HG02588 (cell line): ENCODE data around the gene PTGES2.

Experiments
- ATAC-seq: cut with Tn5 transposase; IDR thresholded peaks from one replicate; pipeline ENCODE4 v1.9.1; 2021; ENCODE audit warnings: mild to moderate bottlenecking, moderate library complexity; ENCODE audit not compliant: unreplicated experiment

Gene PTGES2

GRCh38 chr9:128106181-128106939 is 21.2 kb downstream of the PTGES2 start:
- no peak for ATAC-seq

- no peak for ATAC-seq
These were observed 21.9 kb downstream of the PTGES2 start for GRCh38 chr9:128105538-128106175.

DNA sequence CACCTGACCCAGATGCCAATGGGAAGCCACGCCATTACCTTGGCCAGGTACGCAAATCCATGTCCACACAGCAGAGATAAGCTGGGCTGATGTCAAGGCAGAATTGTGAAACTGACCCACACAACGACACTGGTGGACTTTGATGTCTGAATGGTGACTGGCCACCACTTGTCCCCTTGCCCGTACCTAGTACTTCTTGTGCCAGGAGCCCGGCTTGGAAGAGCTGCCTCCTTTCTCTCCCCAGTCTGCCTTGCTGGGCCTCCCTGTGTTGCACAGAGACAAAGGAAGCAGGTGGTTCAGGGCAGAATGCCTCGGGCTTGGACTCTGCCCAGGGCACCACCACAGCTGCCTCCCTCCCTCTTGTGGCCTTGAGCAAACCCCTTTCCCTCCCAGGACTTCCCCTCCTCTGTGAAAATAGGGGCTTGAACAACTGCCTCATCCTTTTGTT is 23.3 kb downstream of the PTGES2 start:
- ATAC-seq = no peak

GRCh38 chr9:128103589-128103962 is 24.0 kb downstream of the PTGES2 start:
- no peak for ATAC-seq

DNA sequence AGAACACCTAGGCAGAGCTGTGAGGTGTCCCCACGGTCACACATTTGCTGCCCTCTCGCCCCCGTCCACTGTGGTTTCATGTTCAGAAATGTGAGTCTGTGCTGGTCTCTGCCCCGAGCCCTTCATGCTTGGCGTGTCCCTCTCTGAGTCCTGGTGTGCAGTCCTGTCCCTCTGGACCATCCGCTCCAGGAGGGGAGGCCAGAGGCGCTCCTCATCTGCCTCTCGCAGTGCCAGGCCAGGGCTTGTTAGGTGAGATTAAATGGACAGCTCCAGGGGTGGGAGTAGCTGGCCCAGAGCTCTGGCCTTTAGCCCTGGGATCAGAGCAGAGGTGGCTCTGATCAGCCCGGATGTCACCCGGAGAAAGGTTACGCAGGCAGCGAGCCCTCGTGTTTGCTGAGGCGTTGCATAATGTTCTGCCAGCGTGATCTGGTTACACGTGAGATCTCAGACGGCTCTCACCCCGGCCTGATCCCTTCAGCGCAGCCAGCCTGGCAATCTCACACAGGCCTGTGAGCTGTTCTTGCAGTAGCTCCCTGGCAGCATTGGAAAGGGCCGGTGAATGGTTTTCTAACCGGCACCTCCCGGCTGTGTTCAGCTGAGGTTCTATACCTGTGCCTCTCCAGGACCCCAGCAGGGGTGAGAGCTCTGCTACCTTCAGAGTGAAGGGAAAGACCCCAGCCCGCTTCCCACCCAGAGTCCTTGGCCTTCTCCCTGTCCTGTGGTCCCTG is 24.5 kb downstream of the PTGES2 start:
- no peak for ATAC-seq

- ATAC-seq = no peak
These were observed 25.3 kb downstream of the PTGES2 start for GRCh38 chr9:128102196-128102595.

- ATAC-seq = no peak
These were observed 25.8 kb downstream of the PTGES2 start for GRCh38 chr9:128101690-128102089.

- no peak for ATAC-seq
These were observed 26.3 kb downstream of the PTGES2 start for GRCh38 chr9:128101231-128101661.

DNA sequence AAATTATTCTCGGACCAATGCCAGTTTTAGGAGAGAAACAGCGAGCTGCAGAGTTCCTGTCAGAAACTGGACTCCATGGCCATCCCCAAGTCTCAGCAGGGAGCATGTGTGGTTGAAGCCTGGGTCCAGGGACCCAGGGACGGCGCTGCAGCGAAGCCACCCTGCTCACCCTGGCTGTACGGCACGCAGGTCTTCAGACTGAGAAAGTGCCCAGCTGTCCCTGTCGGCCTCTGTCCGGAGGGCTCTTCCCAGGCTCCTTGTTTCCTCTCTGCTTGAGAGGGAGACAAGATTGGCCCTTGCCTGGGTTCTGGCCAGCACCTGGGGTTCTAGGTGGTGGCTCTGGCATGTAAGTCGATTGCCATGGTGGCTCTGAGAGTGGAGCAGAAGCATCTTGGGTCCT is 26.9 kb downstream of the PTGES2 start:
- ATAC-seq = no peak

DNA sequence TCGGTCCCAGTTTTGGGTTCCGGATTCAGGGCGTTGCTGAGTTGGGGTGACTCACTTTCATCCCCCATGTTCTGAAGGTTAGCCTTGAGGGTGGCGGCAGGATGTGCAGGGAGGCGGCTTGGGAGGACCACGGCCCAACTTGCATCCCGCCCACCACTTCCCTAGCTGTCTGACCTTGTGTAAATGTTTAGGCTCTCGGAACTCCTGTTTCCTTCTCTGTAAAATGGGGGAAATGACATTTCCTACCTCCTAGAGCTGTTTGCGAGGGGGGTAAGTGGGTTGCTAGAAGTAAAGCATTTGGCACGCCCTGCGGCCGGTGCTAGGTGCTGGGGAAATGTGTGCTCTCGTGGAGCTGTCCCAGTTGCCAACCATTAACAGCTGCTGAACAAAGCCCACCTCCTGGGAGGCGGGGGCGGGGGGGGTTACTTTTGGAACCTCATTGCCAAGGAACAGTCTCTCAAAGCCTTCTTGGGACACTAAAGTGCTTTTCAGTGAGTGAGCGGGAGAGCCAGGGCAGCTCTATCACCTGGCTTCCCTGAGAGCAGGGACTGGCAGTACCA is 27.5 kb downstream of the PTGES2 start:
- no peak for ATAC-seq

DNA sequence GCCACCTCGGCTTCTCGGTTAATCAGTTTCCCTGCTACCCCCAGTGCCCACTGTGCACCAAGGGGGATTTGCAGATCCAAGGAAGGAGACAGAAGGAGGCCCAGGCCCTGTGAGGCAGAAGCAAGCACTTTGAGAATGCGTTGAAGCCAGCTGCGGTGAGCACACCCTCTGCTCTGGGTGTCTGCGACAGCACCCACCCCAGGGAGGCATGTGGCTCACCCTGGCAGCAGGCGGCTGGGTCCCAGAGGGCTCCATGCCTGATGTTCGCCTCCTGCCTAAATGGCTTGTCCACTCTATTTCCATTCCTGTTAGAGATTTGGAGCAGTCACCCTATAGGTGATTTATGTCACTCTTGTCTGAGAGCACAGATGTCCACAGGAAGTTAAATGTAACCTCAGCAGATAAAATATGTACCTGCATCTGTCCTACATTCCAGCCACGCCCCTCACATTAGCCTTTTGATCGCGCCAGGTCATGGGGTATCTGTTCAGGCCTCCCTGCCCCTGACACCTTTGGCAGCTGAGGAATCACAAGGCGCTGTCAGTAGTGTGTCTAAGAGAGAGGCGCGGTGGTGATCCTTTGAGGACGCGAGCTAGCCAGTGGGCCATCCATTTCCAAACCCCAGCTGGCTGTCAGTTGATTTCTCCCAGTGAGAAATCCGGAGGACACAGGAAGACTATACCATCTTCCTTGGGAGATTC is 28.1 kb downstream of the PTGES2 start:
- no peak for ATAC-seq

- ATAC-seq = no peak
These were observed 29.0 kb downstream of the PTGES2 start for GRCh38 chr9:128098297-128099230.

- no peak for ATAC-seq
These were observed 29.8 kb downstream of the PTGES2 start for GRCh38 chr9:128097543-128098296.

- ATAC-seq = no peak
These were observed 30.7 kb downstream of the PTGES2 start for GRCh38 chr9:128096616-128097536.

DNA sequence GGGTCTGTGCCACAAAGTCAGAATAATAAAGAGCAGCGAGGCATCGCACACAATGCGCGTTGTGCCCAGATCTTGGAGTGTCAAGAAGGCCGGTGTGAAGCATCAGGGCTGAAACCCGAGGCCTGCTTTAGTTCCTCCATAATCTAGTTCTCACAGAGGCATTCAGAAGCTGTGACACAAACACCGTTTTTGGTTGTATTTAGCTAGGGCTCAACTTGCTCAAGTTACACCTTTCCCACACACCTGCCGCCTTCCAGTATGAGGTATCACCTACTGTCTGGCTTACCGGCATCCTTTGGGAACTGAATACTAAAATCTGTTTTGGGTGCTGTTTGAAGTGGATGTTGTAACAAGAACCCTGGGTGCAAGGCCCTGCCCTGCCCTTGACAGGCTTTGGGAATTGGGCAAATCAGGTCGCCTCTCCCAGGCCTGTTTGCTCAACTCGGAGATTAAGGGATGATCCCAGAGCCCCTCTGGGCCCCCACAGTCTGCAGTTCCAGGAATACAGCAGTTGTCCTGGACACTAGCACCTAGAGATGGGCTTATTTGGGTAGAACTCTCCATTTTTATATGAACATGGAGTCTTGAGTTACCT is 32.5 kb downstream of the PTGES2 start:
- no peak for ATAC-seq

- peak; percentile 92 for ATAC-seq
These were observed 33.2 kb downstream of the PTGES2 start for GRCh38 chr9:128094166-128094949.

- ATAC-seq = no peak
These were observed 34.5 kb downstream of the PTGES2 start for GRCh38 chr9:128093011-128093410.
